GM18505 (cell line): Measurements from ENCODE around the gene ZNF670.

Experiments used
- ATAC-seq: cut with Tn5 transposase; IDR thresholded peaks from one replicate; pipeline ENCODE4 v1.9.1; 2021; ENCODE audit not compliant: unreplicated experiment
- POLR2A ChIP-seq: IDR thresholded peaks from 4 replicates; pipeline ENCODE4 v1.6.1; 2011; ENCODE audit warnings: borderline replicate concordance; ENCODE audit not compliant: insufficient read depth, insufficient read length; ENCODE audit errors: extremely low read depth

ZNF670 gene

DNA sequence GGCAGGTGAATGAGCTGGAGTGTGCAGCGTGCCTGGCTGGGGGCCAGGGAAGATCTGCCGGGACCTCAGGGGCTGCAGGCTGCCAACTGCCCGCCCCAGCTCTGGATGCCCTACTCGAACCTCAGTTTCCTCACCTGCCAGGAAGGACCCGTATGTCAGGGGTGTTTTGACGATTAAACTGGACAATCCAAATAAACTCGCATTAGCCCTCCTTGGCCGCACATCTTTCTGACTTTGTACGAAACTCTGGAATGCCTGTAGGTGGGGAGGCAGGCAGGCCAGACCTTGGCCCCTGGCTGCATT is 33.8 kb upstream of the ZNF670 start:
- no peak for ATAC-seq
- TF ChIP-seq POLR2A, result no peak

GRCh38 chr1:247111700-247112478 is 33.3 kb upstream of the ZNF670 start:
- ATAC-seq, result no peak
- TF ChIP-seq POLR2A, result no peak

DNA sequence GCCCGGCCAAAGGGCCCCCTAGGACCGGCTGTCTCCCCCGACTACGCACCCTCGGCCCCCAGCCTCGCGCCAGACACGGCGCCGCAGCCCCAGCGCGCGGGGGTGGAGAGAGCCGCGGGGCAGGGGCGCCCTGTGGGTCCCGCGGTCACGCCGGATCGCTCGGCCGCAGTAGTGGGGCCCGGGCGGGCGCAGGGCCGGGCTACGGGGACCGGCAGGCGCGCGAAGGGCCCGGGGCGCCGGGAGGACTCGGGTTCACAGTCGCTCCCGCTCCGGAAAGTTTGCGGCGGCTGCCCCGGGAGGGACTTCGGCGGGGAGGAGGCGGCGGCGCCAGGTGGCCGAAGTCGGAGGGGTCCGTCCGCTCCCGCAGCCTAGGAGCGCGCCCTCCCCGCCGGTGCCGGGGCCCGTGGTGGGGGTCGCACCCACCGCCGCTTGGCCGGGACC is 32.7 kb upstream of the ZNF670 start:
- TF ChIP-seq POLR2A, result no peak
- ATAC-seq, result no peak

DNA sequence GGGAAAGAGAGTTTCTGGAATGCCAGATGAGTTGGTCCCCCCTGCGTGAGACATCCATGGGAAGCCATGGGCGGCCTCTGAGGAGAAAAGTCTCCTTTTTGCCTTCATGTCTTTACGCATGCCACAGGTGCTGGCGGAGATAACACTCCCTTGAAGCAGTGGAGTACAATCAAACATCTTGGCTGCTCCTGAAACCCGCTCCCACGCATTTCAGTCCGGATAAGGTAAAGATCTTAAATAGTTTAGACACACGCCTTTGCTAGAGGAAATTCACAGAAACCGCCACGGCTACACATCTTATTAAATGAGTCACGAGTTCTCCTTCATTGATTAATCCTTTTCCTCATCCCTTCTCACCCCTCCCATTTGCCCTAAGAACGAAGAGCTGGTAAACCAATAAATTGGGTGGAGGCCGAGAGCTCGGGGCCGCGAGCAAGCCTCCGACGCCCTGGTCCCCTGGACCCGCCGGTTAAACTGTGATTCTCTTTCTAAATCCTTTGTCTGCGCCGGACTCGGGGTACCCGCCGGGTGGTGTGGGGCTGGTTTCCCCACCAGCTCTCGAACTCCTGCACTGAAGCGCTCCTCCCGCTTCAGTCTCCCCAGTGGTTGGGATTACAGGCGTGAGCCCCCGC is 32.1 kb upstream of the ZNF670 start:
- no peak for ATAC-seq
- TF ChIP-seq POLR2A, result no peak

GRCh38 chr1:247107694-247108093 is 29.1 kb upstream of the ZNF670 start:
- no peak for ATAC-seq
- TF ChIP-seq POLR2A, result no peak

- TF ChIP-seq POLR2A, result no peak
- no peak for ATAC-seq
These were observed 27.4 kb upstream of the ZNF670 start for GRCh38 chr1:247105966-247106365.

GRCh38 chr1:247104965-247105364 is 26.4 kb upstream of the ZNF670 start:
- ATAC-seq, result no peak

GRCh38 chr1:247103859-247104591 is 25.4 kb upstream of the ZNF670 start, which contains the start of gene ZNF669:
Gene ZNF669, minus strand, starts transcription at chr1:247104356. Its CDS starts 157 bp downstream, at chr1:247104199.
- peak; percentile 90 for TF ChIP-seq POLR2A
- peak; percentile 99 for ATAC-seq

More at GRCh38 chr1:247104965-247105364, 26.4 kb upstream of the ZNF670 start:
- TF ChIP-seq POLR2A, result no peak

- TF ChIP-seq POLR2A, result no peak
- ATAC-seq, result no peak
These were observed 23.8 kb upstream of the ZNF670 start for GRCh38 chr1:247102381-247102780.

- no peak for ATAC-seq
- no peak for TF ChIP-seq POLR2A
These were observed 22.2 kb upstream of the ZNF670 start for GRCh38 chr1:247100676-247101279.

DNA sequence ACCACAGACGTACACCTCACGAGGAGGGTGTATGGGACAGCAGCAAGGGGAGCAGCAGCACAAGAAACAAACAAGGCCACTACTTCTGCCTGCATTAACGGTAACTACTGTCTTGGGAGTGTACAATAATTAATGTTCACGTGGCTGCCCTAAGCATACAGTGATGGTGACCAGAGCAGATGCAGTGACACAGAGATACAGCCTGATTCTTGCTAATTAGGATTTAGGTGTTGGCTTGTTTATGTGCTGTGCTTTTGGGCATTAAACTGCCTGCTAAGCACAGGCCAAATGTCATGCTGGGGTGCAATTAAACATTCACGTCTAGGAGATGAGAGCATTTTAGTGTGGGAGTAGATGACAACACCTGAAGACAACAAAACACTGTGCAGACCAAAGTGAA is 18.3 kb upstream of the ZNF670 start:
- no peak for ATAC-seq
- no peak for TF ChIP-seq POLR2A

- TF ChIP-seq POLR2A, result no peak
- ATAC-seq, result no peak
These were observed 17.9 kb upstream of the ZNF670 start for GRCh38 chr1:247096544-247096943.

- no peak for TF ChIP-seq POLR2A
- ATAC-seq, result no peak
These were observed 17.5 kb upstream of the ZNF670 start for GRCh38 chr1:247096112-247096511.

DNA sequence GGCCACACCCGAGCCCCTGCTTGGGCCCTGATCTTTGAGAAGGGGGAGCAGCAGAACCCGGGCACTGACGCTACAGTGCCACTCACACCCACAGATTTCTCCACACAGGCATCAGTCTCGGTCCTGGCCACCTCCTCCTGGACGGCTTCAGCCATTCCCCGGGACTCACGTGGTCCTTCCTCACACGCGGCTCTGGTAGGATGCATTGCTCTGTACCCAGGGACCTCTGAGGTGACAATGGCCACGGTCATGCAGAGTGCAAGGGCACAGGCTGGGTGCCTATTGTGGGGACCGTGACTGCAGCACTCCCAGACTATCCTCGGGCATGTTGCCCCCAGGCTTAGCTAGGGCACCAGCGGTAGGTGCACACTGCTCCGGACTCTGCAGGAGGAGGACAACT is 11.8 kb upstream of the ZNF670 start:
- no peak for ATAC-seq
- TF ChIP-seq POLR2A, result no peak
